PC-9 (cell line): ENCODE data around the gene TULP4. TPM values are rescaled to one million over a fixed set of nuclear protein-coding genes. Genes with fewer than 3 reads are reported as not detected.
"Not testable (repeated sequence)": the region's sequence is repeated elsewhere in the genome, so short reads cannot be mapped to it uniquely, and the experiment has no call there.

Source experiments
- BruUV-seq: library from RNA; stranded (reverse); fragments of 400-500 nt; replicated peaks from 2 replicates; lab custom pipeline; 2021; lab: Mats Ljungman, UMichigan
- CTCF ChIA-PET: fragments of 300-600 bp; sonication (Branson Sonifier 250); formaldehyde crosslinking; loops from one replicate; lab custom pipeline; 2022; ENCODE audit warnings: antibody characterized with exemption; lab: Charles Lee
- POLR2A ChIA-PET: fragments of 300-600 bp; sonication (Branson Sonifier 250); formaldehyde crosslinking; loops from one replicate; lab custom pipeline; 2022; ENCODE audit warnings: antibody characterized with exemption; ENCODE audit not compliant: unreplicated experiment; lab: Charles Lee
- DNase-seq, 2 experiments: peaks; one replicate each; pipeline versions ENCODE4 v3.0.0 to v3.0.0-alpha.2; 2015 to 2022; ENCODE audit warnings: mixed read lengths in 1 of 2
- H2AFZ ChIP-seq: fragments of 200-600 bp; sonication (generic); 2 replicates; pipeline ENCODE4 v1.8.1; 2017; ENCODE audit warnings: antibody characterized with exemption
- H3F3A ChIP-seq: fragments of 200-600 bp; sonication (generic); 2 replicates; pipeline ENCODE4 v1.8.1; 2017; ENCODE audit warnings: antibody characterized with exemption, mild to moderate bottlenecking, low read depth; ENCODE audit not compliant: insufficient read depth
- H3K27ac ChIP-seq: fragments of 200-600 bp; sonication (generic); 2 replicates; pipeline ENCODE4 v1.6.1; 2016; ENCODE audit warnings: mixed run types
- H3K27me3 ChIP-seq: fragments of 200-600 bp; sonication (generic); 2 replicates; pipeline ENCODE4 v1.6.1; 2016; ENCODE audit warnings: low read depth, mixed run types; ENCODE audit not compliant: insufficient read depth
- H3K36me3 ChIP-seq: fragments of 200-600 bp; sonication (generic); 2 replicates; pipeline ENCODE4 v1.6.1; 2016; ENCODE audit warnings: low read depth, mixed run types
- H3K4me1 ChIP-seq: fragments of 200-600 bp; sonication (generic); replicated peaks from 2 replicates; pipeline ENCODE4 v1.6.1; 2016; ENCODE audit warnings: mixed run types; ENCODE audit not compliant: insufficient read depth
- H3K4me2 ChIP-seq: fragments of 200-600 bp; sonication (generic); 2 replicates; pipeline ENCODE4 v1.6.1; 2017; ENCODE audit warnings: mixed run types
- H3K4me3 ChIP-seq: fragments of 200-600 bp; sonication (generic); 2 replicates; pipeline ENCODE4 v1.6.1; 2016; ENCODE audit warnings: mixed run types
- H3K79me2 ChIP-seq: fragments of 200-600 bp; sonication (generic); 2 replicates; pipeline ENCODE4 v1.6.1; 2017; ENCODE audit warnings: low read depth, mixed run types
- H3K9me2 ChIP-seq: fragments of 200-600 bp; sonication (generic); 2 replicates; pipeline ENCODE4 v1.8.1; 2017; ENCODE audit warnings: mild to moderate bottlenecking; ENCODE audit not compliant: insufficient read depth
- H3K9me3 ChIP-seq: fragments of 200-600 bp; sonication (generic); 2 replicates; pipeline ENCODE4 v1.8.1; 2016; ENCODE audit warnings: low read depth; ENCODE audit not compliant: insufficient read depth
- H4K20me1 ChIP-seq: fragments of 200-600 bp; sonication (generic); 2 replicates; pipeline ENCODE4 v1.8.1; 2017; ENCODE audit not compliant: insufficient read depth
- EZH2 ChIP-seq: fragments of 200-600 bp; sonication (generic); IDR thresholded peaks from 2 replicates; pipeline ENCODE4 v1.8.0; 2017; ENCODE audit warnings: antibody characterized with exemption, low read depth
- intact Hi-C: fragments of 100-400 bp; cut with micrococcal nuclease; formaldehyde crosslinking; loops from one replicate; pipeline ENCODE4 v1.10.0; 2022; ENCODE audit not compliant: unreplicated experiment
- total RNA-seq: library from RNA; stranded (reverse); gene quantifications from 2 replicates; pipeline ENCODE4 v1.2.3, GENCODE V29; 2021

TULP4 gene
- total RNA-seq, 1 experiment from 2014 or later = 34.0 TPM

DNA sequence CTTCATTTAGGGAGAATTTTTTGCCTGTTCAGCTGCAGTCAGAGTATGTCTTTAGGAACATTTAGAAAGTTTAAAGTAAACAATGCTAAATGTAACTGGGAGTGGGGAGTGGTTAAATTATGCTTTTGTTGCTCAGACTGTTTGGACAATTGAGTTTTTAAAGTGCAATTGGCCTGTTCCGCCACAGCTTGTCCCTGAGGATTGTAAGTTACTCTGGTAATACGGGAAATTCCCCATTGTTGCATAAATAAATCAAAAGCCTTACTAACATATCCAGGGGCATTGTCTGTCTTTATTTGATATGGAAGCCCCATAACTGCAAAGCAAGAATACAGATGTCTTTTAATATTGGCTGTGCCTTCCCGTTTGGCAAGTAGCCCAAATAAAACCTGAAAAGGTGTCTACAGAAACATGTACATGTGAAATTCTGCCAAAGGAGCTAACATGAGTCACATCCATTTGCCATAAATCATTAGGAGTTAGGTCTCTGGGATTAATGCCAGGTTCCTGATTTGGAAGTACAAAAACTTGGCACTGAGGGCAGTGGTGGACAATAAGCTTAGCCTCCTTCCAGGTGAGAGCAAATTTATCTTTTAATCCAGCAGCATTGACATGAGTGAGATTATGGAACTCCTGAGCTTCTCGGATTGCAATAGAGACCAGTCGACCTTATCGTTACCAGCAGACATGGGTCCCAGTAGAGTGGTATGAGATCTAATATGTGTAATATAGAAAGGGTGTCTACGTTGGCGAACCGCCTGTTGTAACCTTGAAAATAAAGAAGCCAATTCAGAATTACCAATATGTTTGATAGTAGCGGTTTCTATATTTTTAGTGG lies 11.7 kb upstream of the TULP4 start:
- H3K27me3 ChIP-seq, H3K9me3 ChIP-seq, H3K36me3 ChIP-seq, H3K4me2 ChIP-seq, H2AFZ ChIP-seq, H3K27ac ChIP-seq, intact Hi-C loops, H3K4me1 ChIP-seq, H4K20me1 ChIP-seq, H3F3A ChIP-seq, H3K9me2 ChIP-seq, H3K79me2 ChIP-seq, H3K4me3 ChIP-seq, BruUV-seq, CTCF ChIA-PET: not testable (repeated sequence)
- POLR2A ChIA-PET = interaction anchor here (0.5 kb wide), 1 partner anchor 367 kb away, joined by 4 read pairs; no protein-coding TSS in a partner anchor
- peak; percentile 42 to 84 for DNase-seq

DNA sequence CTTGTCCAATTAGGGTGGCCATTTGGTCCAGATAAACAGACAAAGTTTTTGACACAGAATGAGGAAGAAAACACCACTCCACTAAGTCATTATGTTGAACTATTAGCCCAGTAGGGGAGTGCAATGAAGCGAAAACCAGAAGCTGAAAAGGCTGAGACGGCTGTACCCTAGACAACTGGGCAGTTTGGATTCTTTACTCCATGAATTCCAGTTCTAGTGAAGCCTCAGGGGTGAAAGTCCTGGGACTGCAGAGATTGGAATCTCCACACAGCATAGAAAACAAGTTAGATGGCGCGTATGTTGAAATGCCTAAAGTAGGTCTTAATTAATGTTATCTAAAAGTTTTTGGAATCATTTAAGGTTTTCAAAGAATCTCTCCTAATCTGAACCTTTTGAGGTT lies 10.7 kb upstream of the TULP4 start:
- H3K4me2 ChIP-seq, H3K27me3 ChIP-seq, H3K9me3 ChIP-seq, BruUV-seq, CTCF ChIA-PET, H2AFZ ChIP-seq, H3K36me3 ChIP-seq, POLR2A ChIA-PET, H3K79me2 ChIP-seq, H3K4me1 ChIP-seq, H3K9me2 ChIP-seq, H3K4me3 ChIP-seq, H3K27ac ChIP-seq, H3F3A ChIP-seq, H4K20me1 ChIP-seq, intact Hi-C loops, DNase-seq: not testable (repeated sequence)

DNA sequence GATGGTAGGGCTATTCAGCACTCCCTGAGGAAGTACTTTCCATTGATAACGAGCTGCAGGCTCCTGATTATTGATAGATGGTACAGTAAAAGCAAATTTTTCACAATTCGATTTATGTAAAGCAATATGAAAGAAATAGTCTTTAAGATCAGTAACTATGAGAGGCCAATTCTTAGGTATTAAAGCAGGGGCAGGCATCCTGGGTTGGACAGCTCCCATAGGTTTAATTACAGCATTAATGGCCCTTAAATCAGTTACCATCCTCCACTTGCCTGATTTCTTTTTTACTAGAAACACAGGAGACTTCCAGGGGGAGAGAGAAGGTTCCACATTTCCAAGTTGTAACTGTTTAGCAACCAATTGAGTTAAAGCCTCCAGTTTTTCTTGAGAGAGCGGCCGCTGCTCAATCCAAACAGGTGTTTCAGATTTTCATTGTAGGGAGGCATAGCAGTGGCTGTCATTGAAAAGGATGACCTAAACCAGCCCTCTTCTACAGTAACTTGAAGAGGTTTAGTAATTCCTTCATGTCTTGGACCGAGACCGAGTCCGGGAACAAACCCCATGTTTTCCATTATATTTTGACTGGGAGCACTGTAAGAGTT lies 10.0 kb upstream of the TULP4 start:
- H3K36me3 ChIP-seq, intact Hi-C loops, H3K9me2 ChIP-seq, H3K9me3 ChIP-seq, H3K27me3 ChIP-seq, CTCF ChIA-PET, POLR2A ChIA-PET, H3K79me2 ChIP-seq, H4K20me1 ChIP-seq, H3K4me3 ChIP-seq, H3K27ac ChIP-seq, H3F3A ChIP-seq, H2AFZ ChIP-seq, DNase-seq, BruUV-seq, H3K4me1 ChIP-seq, H3K4me2 ChIP-seq: not testable (repeated sequence)

DNA sequence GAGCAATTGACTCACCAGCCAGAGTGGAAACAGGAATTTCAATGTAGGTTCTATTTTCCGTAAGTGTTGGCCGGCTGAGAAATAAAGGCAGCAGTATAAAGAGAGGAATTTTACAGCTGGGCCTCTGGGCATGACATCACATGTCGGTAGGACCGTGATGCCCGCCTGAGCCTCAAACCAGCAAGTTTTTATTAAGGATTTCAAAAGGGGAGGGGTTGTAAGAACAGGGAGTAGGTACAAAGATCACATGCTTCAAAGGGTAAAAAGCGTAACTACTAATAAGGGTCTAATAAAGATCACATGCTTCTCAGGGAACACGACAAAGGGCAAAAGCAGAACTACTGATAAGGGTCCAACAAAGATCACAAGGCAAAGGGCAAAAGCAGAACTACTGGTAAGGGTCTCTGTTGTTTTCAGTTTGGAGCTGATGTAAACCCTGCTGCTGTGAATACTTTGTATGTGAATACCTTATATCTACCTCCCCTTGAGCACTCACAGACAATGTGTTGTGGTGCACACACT lies 9.0 kb upstream of the TULP4 start:
- Histone ChIP-seq H3K4me3 (no peak overlapping the region), H3K27me3 (no peaks in the 10 kb centered on the region), H3K4me2 (no peak overlapping the region), H3K4me1 (0 out of 2 replicates have a peak, but pooled peaks cover 5% of the 10 kb centered on the region), H4K20me1 (no peaks in the 10 kb centered on the region), H3K9me3 (no peaks in the 10 kb centered on the region), H2AFZ (no peak overlapping the region), H3K79me2 (no peaks in the 10 kb centered on the region), H3F3A (peaks cover 4% of the 10 kb centered on the region; the same call in 1 of the 2 replicates), H3K9me2 (no peaks in the 10 kb centered on the region), H3K27ac (no peak overlapping the region), H3K36me3 (no peaks in the 10 kb centered on the region)
- no TSS peak for BruUV-seq
- CTCF ChIA-PET = no interaction called here
- no peak for TF ChIP-seq EZH2
- no peak for DNase-seq
- POLR2A ChIA-PET = no interaction called here
- intact Hi-C loops = no loop called here
